ENCODE measurements around the gene TC2N. TPM values are rescaled to one million over a fixed set of nuclear protein-coding genes. Genes with fewer than 3 reads are reported as not detected.

The TC2N gene
- total RNA-seq, 1 experiment from 2014 or later = 15.9 TPM

GRCh38 chr14:91810699-91811098, 56.6 kb downstream of the TC2N start:
- RAD21 ChIA-PET (ENCODE audit: low non-redundant PET in 1 of 2, low total read pairs in 2 of 2, uncharacterized antibody in 2 of 2, unreplicated experiment in 2 of 2) = no interaction called here
- no peaks in the 10 kb centered on the region for H4K20me1 ChIP-seq (ENCODE audit: insufficient read depth)

GRCh38 chr14:91806716-91807115, 60.6 kb downstream of the TC2N start:
- DNase-seq (ENCODE audit: low read depth, low spot score) = no peak
- Histone ChIP-seq H3K4me2 (ENCODE audit: low read length) (no peak overlapping the region), H3K9me3 (ENCODE audit: control insufficient read depth in 1 of 2, insufficient read depth in 1 of 2, low read depth in 1 of 2, low read length in 2 of 2) (peaks cover 4 to 13% of the 10 kb centered on the region in 2 experiments; a peak in 3 of 4 replicates), H3K4me3 (replicated peaks in 1 of 2; ENCODE audit: low read depth in 1 of 2, low read length in 2 of 2) (no peak overlapping the region), H3K27ac (ENCODE audit: low read depth, low read length) (no peak overlapping the region), H3K79me2 (ENCODE audit: insufficient read depth, low read length) (no peaks in the 10 kb centered on the region), H3K4me1 (ENCODE audit: control insufficient read depth in 1 of 2, insufficient read depth in 2 of 2, low read length in 2 of 2) (no peaks in the 10 kb centered on the region), H3K27me3 (ENCODE audit: insufficient read depth, low read length) (no peaks in the 10 kb centered on the region), H2AFZ (ENCODE audit: low read depth, low read length, poor library complexity, severe bottlenecking) (no peak overlapping the region), H4K20me1 (ENCODE audit: insufficient read depth) (no peaks in the 10 kb centered on the region), H3K9me2 (ENCODE audit: insufficient read depth) (no peaks in the 10 kb centered on the region), H3K36me3 (ENCODE audit: control insufficient read depth in 1 of 2, insufficient read depth in 2 of 2, low read length in 2 of 2) (0 out of 4 replicates have a peak, but pooled peaks cover 0 to 4% of the 10 kb centered on the region in 2 experiments), H3K9ac (ENCODE audit: low read length) (no peak overlapping the region)
- no peak for ATAC-seq
- POLR2A ChIA-PET = no interaction called here
- intact Hi-C loops (cut with micrococcal nuclease) = no loop called here
- BruUV-seq (replicated peaks) = no TSS peak
- CTCF ChIA-PET = no interaction called here
- RAD21 ChIA-PET (ENCODE audit: low non-redundant PET in 1 of 2, low total read pairs in 2 of 2, uncharacterized antibody in 2 of 2, unreplicated experiment in 2 of 2) = no interaction called here
- TF ChIP-seq RAD21 (IDR thresholded peaks at IDR 0.05; ENCODE audit: low read depth) = no peak
- no peak for TF ChIP-seq EGR1 (IDR thresholded peaks at IDR 0.05; ENCODE audit: low read depth)
- no peak for TF ChIP-seq TCF7L2 (IDR thresholded peaks at IDR 0.05; ENCODE audit: borderline replicate concordance, extremely low read depth, insufficient read depth, insufficient read length)
- no peak for TF ChIP-seq REST (IDR thresholded peaks at IDR 0.05; ENCODE audit: low read depth)
- TF ChIP-seq POLR2A (IDR thresholded peaks at IDR 0.05; ENCODE audit: borderline replicate concordance, extremely low read depth, insufficient read depth, insufficient read length) = no peak
- no peak for TF ChIP-seq FOSL1 (IDR thresholded peaks at IDR 0.05; ENCODE audit: low read depth)
- no peak for TF ChIP-seq CBX3 (IDR thresholded peaks at IDR 0.05; ENCODE audit: low read depth)
- no peak for TF ChIP-seq ATF3 (IDR thresholded peaks at IDR 0.05)
- no peak for TF ChIP-seq POLR2AphosphoS5 (IDR thresholded peaks at IDR 0.05; ENCODE audit: low read depth, low read length)
- no peak for TF ChIP-seq EZH2 (IDR thresholded peaks at IDR 0.05)
- no peak for TF ChIP-seq CEBPB (IDR thresholded peaks at IDR 0.05; ENCODE audit: low read depth)
- TF ChIP-seq SIN3A (IDR thresholded peaks at IDR 0.05; ENCODE audit: low read depth) = no peak
- no peak for TF ChIP-seq EZH2phosphoT487 (IDR thresholded peaks at IDR 0.05; ENCODE audit: borderline replicate concordance)
- TF ChIP-seq MAX (IDR thresholded peaks at IDR 0.05) = no peak
- no peak for TF ChIP-seq SRF (IDR thresholded peaks at IDR 0.05; ENCODE audit: low read depth)
- no peak for TF ChIP-seq ZNF274 (IDR thresholded peaks at IDR 0.05; ENCODE audit: low read depth, low read length)

More at GRCh38 chr14:91810699-91811098, 56.6 kb downstream of the TC2N start:
- ChIA-PET POLR2A (no interaction called here), CTCF (no interaction called here)
- no peaks in the 10 kb centered on the region for H3K79me2 ChIP-seq (ENCODE audit: insufficient read depth, low read length)
- no peak overlapping the region for H3K9ac ChIP-seq (ENCODE audit: low read length)
- H3K4me1 ChIP-seq (ENCODE audit: control insufficient read depth in 1 of 2, insufficient read depth in 2 of 2, low read length in 2 of 2) = no peaks in the 10 kb centered on the region
- no peaks in the 10 kb centered on the region for H3K27me3 ChIP-seq (ENCODE audit: insufficient read depth, low read length)
- no peak overlapping the region for H3K4me3 ChIP-seq (replicated peaks in 1 of 2; ENCODE audit: low read depth in 1 of 2, low read length in 2 of 2)
- BruUV-seq (replicated peaks) = no TSS peak
- H3K9me2 ChIP-seq (ENCODE audit: insufficient read depth) = no peaks in the 10 kb centered on the region
- no peak overlapping the region for H3K27ac ChIP-seq (ENCODE audit: low read depth, low read length)
- no peak overlapping the region for H2AFZ ChIP-seq (ENCODE audit: low read depth, low read length, poor library complexity, severe bottlenecking)
- H3K9me3 ChIP-seq (ENCODE audit: control insufficient read depth in 1 of 2, insufficient read depth in 1 of 2, low read depth in 1 of 2, low read length in 2 of 2) = peaks cover 4 to 13% of the 10 kb centered on the region in 2 experiments; a peak in 3 of 4 replicates
- H3K36me3 ChIP-seq (ENCODE audit: control insufficient read depth in 1 of 2, insufficient read depth in 2 of 2, low read length in 2 of 2) = 0 out of 4 replicates have a peak, but pooled peaks cover 0 to 4% of the 10 kb centered on the region in 2 experiments
- ATAC-seq (no peak), DNase-seq (ENCODE audit: low read depth, low spot score) (no peak)
- intact Hi-C loops (cut with micrococcal nuclease) = no loop called here
- H3K4me2 ChIP-seq (ENCODE audit: low read length) = no peak overlapping the region
- no peak for TF ChIP-seq SRF (IDR thresholded peaks at IDR 0.05; ENCODE audit: low read depth)
